ENCODE data around the gene MICA.
A peak's percentile ranks its signal among the peaks of the same experiment; 100 is the strongest.
"Not testable (repeated sequence)": the region's sequence is repeated elsewhere in the genome, so short reads cannot be mapped to it uniquely, and the experiment has no call there.

Gene MICA

GRCh38 chr6:31379850-31380249 lies 23.5 kb upstream of the MICA start:
- FAIRE-seq (peak; percentile 36), DNase-seq (ENCODE audit: insufficient read length, low spot score) (no peak)

- FAIRE-seq (no peak), DNase-seq (ENCODE audit: insufficient read length, low spot score) (no peak)
Measured at GRCh38 chr6:31381666-31382065, 21.7 kb upstream of the MICA start.

- DNase-seq (ENCODE audit: insufficient read length, low spot score): peak; percentile 33
Measured at GRCh38 chr6:31383149-31383548, 20.2 kb upstream of the MICA start.

GRCh38 chr6:31385041-31385440 lies 18.4 kb upstream of the MICA start:
- FAIRE-seq (no peak), DNase-seq (ENCODE audit: insufficient read length, low spot score) (no peak)

More at GRCh38 chr6:31383149-31383548, 20.2 kb upstream of the MICA start:
- FAIRE-seq: no peak

GRCh38 chr6:31386099-31386498 lies 17.3 kb upstream of the MICA start:
- DNase-seq (ENCODE audit: insufficient read length, low spot score): no peak
- FAIRE-seq: no peak

DNA sequence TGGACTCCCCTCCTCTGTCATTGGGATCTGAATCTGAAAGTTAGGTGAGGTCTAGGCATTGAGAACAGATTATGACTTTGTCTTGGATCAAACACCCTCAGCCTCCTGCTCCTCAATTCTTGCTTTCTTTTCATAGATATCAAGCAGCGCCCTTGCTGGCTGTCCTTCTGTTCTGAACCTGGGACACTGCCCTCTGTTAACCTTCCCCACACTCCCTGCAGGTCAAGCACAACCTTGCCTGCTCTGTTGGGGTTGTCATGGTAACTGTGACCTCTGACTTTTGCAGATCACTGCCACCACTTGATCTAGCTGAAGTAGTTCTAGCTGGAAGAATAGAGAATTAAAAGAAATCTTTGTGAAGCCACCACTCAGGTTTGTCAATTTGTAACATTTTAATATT lies 16.4 kb upstream of the MICA start:
- no peak for DNase-seq (ENCODE audit: insufficient read length, low spot score)
- FAIRE-seq: no peak

DNA sequence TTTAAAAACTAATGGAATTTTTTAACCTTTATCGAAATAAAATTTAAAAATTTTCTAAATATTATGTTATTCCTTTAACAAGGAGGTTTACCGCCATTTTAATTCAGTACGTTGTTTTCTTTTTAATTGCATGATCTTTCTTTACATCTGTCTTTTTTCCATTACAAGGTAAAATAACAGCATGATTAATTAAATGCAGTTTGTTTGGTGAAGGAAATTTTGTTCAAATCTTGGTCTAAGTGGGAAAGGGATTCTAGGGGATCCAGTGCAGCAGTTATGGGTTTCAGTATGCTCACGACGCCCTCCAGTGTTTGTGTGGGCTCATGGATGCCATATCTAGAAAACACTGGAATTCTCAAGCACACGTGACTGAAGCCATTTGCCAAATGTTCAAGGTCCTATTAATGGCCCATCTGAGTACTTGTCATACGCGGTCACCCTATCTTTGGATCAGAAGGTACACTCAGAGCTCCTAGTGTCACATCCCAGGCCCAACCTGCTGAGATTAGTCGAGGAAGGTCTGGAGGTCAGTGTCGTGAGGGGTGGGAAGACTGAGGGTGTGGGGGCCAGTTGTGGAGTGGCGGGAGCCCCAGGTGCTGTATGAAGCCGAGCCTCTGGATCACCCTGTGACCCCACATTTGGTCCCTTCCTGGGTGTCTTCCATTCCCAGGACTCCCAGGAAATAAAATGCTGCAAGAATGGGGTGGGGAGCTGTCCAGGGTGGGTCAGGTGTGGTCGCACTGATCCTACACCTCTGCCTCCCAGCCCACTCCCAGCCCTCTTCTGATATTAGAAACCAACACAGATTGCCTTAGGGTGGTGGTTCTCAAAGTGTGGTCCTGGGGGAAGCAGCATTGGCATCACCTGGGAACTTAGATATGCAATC lies 14.2 kb upstream of the MICA start:
- FAIRE-seq: peak; percentile 92
- DNase-seq (ENCODE audit: insufficient read length, low spot score): not testable (repeated sequence)

DNA sequence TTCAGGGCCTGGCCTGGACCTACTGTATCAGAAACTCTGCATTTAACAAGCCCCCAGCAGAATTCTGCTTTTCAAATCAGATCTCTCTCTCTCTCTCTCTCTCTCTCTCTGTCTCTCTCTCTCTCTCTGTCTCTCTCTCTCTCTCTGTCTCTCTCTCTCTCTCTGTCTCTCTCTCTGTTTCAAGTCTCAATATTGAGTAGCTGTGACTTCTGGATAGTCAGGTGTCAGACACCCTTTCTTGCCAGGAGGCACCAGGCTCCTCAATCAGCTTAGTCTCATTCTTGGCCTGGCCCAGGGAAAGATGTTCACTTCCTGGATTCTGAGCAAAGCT lies 13.6 kb upstream of the MICA start:
- FAIRE-seq; DNase-seq (ENCODE audit: insufficient read length, low spot score): not testable (repeated sequence)

GRCh38 chr6:31393932-31394331 lies 9.5 kb upstream of the MICA start:
- FAIRE-seq: no peak
- DNase-seq (ENCODE audit: insufficient read length, low spot score): no peak

GRCh38 chr6:31394381-31394780 lies 9.0 kb upstream of the MICA start:
- no peak for DNase-seq (ENCODE audit: insufficient read length, low spot score)

DNA sequence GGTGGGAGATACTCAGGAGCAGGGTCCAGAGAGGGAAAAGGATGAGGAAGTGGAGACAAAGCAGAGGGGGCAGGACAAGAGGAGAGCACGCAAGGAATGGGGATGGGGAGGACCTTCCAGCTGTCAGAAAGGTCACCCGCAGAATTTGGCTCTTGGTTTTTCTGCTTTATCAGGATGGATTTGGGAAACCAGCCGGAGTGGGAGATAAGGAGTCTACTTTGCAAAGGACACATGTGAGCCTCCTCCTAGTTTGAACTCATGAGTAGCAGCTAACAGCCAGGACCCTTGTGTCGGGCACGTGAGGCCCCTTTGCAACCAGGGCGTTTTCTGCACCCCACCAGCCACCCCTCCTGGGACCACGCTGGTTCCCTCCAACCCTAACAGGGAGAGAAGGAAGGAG lies 7.6 kb upstream of the MICA start:
- FAIRE-seq: no peak

More at GRCh38 chr6:31394381-31394780, 9.0 kb upstream of the MICA start:
- FAIRE-seq: no peak

GRCh38 chr6:31396422-31397152 lies 6.8 kb upstream of the MICA start:
- FAIRE-seq (peak; percentile 76), DNase-seq (ENCODE audit: insufficient read length, low spot score) (peak; percentile 65)

More for the DNA sequence above, 7.6 kb upstream of the MICA start:
- DNase-seq (ENCODE audit: insufficient read length, low spot score): no peak

GRCh38 chr6:31397153-31397499 lies 6.3 kb upstream of the MICA start:
- not testable (repeated sequence) for FAIRE-seq; DNase-seq (ENCODE audit: insufficient read length, low spot score)

GRCh38 chr6:31397901-31398525 lies 5.4 kb upstream of the MICA start:
- DNase-seq (ENCODE audit: insufficient read length, low spot score) (no peak), FAIRE-seq (no peak)

DNA sequence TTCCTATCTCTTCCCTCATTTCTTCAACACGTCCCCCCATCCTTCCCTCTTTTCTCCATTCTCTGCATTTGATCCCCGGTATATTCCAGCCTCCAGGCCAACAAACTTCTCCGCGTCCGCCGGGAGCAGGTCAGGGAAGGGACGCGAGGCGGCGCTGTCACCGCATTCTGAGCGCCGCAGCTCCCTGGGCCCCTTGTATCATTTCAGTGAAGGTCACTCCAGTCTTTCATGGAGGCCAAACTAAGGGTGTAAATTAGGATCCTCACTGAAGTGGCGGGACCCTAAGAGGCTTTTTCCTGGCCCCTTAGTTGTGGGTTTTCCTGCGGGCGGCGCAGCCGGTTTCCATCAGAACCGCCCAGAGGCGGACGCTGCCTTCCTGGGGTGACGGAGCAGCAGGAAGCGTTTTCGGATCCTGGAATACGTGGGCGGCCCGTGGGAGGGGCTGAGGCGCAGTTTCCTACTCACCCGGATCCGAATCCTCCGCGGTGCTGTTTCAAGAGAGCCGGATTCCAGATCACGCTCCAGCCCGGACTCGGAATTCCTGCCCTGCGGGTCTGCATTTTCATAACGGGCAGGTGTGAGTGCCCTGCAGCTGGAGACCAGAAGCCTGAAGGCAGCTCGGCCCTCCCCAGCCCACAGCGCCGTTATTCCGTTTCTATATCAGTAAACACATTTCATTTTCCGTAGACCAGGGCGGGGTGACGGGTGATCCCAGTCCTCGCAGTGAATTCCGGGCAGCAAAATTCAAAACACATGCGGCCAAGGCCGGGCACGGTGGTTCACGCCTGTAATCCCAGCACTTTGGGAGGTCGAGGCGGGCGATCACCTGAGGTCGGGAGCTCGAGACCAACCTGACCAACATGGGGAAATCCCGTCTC lies 3.6 kb upstream of the MICA start:
- DNase-seq (ENCODE audit: insufficient read length, low spot score): peak; percentile 68
- FAIRE-seq: no peak

DNA sequence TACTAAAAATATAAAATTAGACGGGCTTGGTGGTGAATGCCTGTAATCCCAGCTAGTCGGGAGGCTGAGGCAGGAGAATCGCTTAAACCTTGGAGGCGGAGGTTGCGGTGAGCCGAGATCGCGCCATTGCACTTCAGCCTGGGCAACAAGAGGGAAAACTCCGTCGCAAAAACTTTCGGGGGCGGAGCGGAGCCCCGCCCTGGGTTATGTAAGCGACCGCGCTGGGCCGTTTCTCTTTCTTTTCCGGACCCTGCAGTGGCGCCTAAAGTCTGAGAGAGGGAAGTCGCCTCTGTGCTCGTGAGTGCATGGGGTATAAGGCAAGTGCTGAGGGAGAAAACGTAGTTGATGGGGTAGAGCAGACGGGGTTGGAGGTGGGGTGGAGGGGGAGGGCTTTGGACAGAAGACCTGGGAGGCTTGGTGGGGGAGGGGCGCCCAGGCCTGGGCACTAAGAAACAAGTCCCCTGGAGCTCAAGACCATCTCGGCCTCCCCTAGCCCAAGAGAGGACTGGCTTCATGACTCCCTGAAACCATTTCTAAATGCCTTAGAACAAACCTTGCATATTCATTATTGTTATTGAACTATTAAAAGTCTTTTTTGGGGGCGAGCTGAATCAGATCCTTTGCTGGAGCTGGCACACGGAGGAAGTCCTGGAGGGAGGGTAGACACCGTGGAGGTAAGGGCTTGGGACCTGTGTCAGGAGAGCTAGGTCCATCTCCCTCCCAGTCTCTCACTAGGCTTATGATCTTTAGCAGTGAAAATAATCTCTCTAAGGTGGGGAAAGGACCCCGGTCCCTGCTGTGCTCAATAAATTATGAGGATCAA lies 2.7 kb upstream of the MICA start:
- FAIRE-seq: no peak

GRCh38 chr6:31401403-31401802 lies 2.0 kb upstream of the MICA start:
- DNase-seq (ENCODE audit: insufficient read length, low spot score) (peak; percentile 24), FAIRE-seq (no peak)

More for the DNA sequence above, 2.7 kb upstream of the MICA start:
- peak; percentile 24 for DNase-seq (ENCODE audit: insufficient read length, low spot score)

DNA sequence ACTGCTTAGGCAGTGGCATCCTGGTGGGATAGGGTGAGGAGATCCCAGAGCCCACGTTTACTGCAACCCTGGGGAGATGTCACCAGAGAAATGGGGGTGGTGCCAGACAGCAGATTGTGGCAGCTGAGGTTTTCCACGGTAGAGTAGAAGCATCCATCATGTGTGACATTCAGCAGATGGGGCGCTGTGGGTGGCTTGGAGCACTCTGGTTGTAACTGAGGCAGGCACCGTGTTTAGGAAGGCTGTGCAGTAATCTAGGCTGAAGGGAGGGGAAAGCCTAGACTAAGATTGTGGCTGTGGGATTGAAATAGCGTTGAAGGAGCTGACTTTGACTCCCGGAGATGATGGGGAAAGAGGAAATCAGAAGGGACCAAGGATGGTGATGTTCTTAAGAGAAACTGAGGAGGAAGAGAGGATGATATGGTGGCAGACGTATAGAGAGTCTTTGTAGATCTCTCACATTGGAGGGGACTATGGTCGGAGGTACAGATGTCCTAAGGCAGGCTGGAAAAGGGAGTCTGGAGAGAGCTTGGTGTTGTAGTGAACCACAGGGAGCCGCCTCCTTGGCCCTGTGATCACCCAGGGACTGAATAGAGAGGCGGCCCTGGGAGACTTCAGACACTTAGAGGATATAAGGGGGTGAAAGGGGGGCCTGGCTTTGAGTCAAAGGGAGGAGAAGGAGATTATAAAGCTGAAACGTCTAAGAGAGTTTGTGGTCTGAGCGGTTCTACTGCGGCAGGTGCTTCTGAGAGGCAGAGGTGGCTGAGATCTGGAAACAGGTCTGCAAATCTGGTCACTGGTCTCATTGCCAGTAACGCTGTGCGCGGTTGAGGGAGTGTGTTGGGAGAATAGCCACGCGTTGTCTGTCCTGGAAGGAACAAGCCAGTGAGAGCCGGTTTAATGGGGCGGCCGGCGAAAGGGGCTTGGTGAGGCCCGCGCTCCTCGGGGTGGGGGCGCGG lies 792 bp upstream of the MICA start:
- FAIRE-seq: no peak
- DNase-seq (ENCODE audit: insufficient read length, low spot score): no peak

DNA sequence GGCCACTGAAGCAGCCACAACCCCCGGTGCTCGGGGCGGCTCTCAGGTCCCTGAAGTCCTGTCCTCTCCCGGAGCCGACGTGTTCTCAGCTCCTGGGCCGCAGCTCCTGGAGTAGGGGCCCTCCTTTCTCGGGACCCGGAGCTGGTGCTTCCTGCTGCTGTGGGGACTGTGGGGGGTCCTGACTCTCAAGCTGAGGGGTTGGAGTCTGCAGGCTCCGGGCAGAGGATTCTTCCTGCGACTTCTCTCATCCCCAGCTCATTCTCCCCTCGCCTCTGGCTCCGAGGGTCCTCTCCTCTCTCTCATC lies 618 bp downstream of the MICA start:
- DNase-seq (ENCODE audit: insufficient read length, low spot score); FAIRE-seq: not testable (repeated sequence)
